ENCODE results near the gene ABCA1. TPM values are rescaled to one million over a fixed set of nuclear protein-coding genes. Genes with fewer than 3 reads are reported as not detected.

ABCA1 gene
- total and polyA plus RNA-seq, 2 of the 4 experiments (the other 2 are of a cell fraction) = 5.8 to 52.2 TPM

DNA sequence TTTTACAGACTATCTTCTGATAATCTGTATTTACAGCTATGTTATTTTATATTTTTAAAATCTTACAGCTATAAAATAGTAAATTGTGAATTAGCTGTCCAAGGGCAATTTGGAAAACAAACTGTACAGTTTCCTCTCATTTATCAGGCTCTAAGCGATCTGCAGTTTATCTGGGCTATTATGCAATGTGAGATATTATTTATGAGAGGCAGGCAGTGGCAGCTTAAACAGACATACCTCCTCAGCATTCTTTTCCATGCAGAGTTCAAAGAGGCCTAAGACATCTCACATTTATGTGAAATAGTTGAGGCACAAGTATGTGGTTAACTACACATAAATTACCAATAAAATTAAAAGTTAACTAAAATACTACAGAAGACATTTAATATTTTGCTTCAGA, 153.8 kb downstream of the ABCA1 start:
- no peak overlapping the region for H2AK9ac ChIP-seq (replicated peaks; ENCODE audit: low read depth, low read length, poor library complexity)
- TF ChIP-seq BHLHE40 (IDR thresholded peaks at IDR 0.05; ENCODE audit: low read depth, low read length) (no peak), USF2 (IDR thresholded peaks at IDR 0.05; ENCODE audit: low read depth, low read length) (no peak), MXI1 (IDR thresholded peaks at IDR 0.05; ENCODE audit: borderline replicate concordance, low read depth, low read length) (no peak), POLR2A (IDR thresholded peaks at IDR 0.05; ENCODE audit: low read depth, low read length) (no peak), CHD1 (IDR thresholded peaks at IDR 0.05; ENCODE audit: low read depth, low read length) (no peak), FOS (IDR thresholded peaks at IDR 0.05; ENCODE audit: low read depth, low read length) (no peak), NFE2L2 (IDR thresholded peaks at IDR 0.05; ENCODE audit: low read depth, low read length) (no peak), CTCF (conservative IDR thresholded peaks at IDR 0.05; ENCODE audit: low read depth, low read length) (no peak), RCOR1 (IDR thresholded peaks at IDR 0.05; ENCODE audit: insufficient replicate concordance, low read length) (no peak), SMC3 (IDR thresholded peaks at IDR 0.05; ENCODE audit: low read depth, low read length) (no peak)
- TF ChIP-seq, protein P1, sequence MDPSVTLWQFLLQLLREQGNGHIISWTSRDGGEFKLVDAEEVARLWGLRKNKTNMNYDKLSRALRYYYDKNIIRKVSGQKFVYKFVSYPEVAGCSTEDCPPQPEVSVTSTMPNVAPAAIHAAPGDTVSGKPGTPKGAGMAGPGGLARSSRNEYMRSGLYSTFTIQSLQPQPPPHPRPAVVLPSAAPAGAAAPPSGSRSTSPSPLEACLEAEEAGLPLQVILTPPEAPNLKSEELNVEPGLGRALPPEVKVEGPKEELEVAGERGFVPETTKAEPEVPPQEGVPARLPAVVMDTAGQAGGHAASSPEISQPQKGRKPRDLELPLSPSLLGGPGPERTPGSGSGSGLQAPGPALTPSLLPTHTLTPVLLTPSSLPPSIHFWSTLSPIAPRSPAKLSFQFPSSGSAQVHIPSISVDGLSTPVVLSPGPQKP (IDR thresholded peaks at IDR 0.05; ENCODE audit: borderline replicate concordance, low read depth, low read length) = no peak

More for the DNA sequence above, 153.8 kb downstream of the ABCA1 start:
- Histone ChIP-seq H3K27me3 (ENCODE audit: control insufficient read depth, insufficient read depth, low read length) (no peaks in the 10 kb centered on the region), H2BK120ac (ENCODE audit: low read depth, low read length) (no peak overlapping the region), H4K20me1 (ENCODE audit: insufficient read depth, low read length) (no peaks in the 10 kb centered on the region), H3K14ac (replicated peaks; ENCODE audit: low read depth, low read length) (no peak overlapping the region), H4K8ac (ENCODE audit: low read depth in 2 of 2, low read length in 2 of 2) (no peak overlapping the region), H3K4ac (ENCODE audit: low read depth, low read length) (no peak overlapping the region), H3K79me1 (ENCODE audit: low read depth in 1 of 2, low read length in 2 of 2) (no peaks in the 10 kb centered on the region), H3K9me3 (ENCODE audit: control insufficient read depth, insufficient read depth, low read length) (no peaks in the 10 kb centered on the region), H2BK20ac (ENCODE audit: low read depth, low read length) (no peak overlapping the region), H3K4me2 (ENCODE audit: low read depth, low read length) (no peak overlapping the region), H2AFZ (replicated peaks; ENCODE audit: low read length, poor library complexity) (no peak overlapping the region), H3K4me1 (ENCODE audit: control insufficient read depth, insufficient read depth, low read length) (no peaks in the 10 kb centered on the region), H3K36me3 (ENCODE audit: control insufficient read depth, insufficient read depth, low read length) (no peaks in the 10 kb centered on the region), H3K23ac (ENCODE audit: low read depth, low read length) (no peak overlapping the region), H2AK5ac (ENCODE audit: low read depth, low read length) (no peak overlapping the region), H3K4me3 (ENCODE audit: insufficient read depth, low read depth, low read length) (no peak overlapping the region), H3K18ac (ENCODE audit: low read depth, low read length) (no peak overlapping the region), H4K5ac (ENCODE audit: low read depth, low read length) (no peak overlapping the region), H3K56ac (ENCODE audit: extremely low read depth, insufficient read depth, low read length) (no peak overlapping the region), H2BK15ac (ENCODE audit: low read depth, low read length) (no peak overlapping the region), H3K9ac (ENCODE audit: low read depth, low read length) (no peak overlapping the region), H3K27ac (ENCODE audit: insufficient read depth, low read length) (no peak overlapping the region), H2BK5ac (ENCODE audit: low read depth, low read length, poor library complexity, severe bottlenecking) (no peak overlapping the region), H3K9me1 (ENCODE audit: insufficient read depth, low read length) (no peaks in the 10 kb centered on the region), H4K91ac (ENCODE audit: insufficient read depth, low read depth, low read length) (no peak overlapping the region)
- in situ Hi-C loops (cut with MboI; ENCODE audit: low sequenced_read_pairs) = no loop called here
- intact Hi-C loops (cut with micrococcal nuclease) = no loop called here
- WGBS, 2 experiments (ENCODE audit: extremely low coverage in 2 of 2, insufficient read length in 1 of 2) = no CpG with 5 or more reads among the region's 1 CpG
- ChIA-PET POLR2A (ENCODE audit: unreplicated experiment) (no interaction called here), CTCF (no interaction called here)
- DNase-seq (no peak), ATAC-seq (ENCODE audit: low read depth) (peak; percentile 14; the same call in 1 of the 2 replicates)
- no TSS peak for BruUV-seq (replicated peaks)
- dilution Hi-C loops (cut with HindIII; ENCODE audit: low sequenced_read_pairs, unreplicated experiment) = no loop called here
